HG03432 (cell line): ENCODE results near the gene NNAT.

Source experiments
- ATAC-seq: cut with Tn5 transposase; IDR thresholded peaks from one replicate; pipeline ENCODE4 v1.9.1; 2021; ENCODE audit warnings: mild to moderate bottlenecking, moderate library complexity; ENCODE audit not compliant: unreplicated experiment

The NNAT gene

DNA sequence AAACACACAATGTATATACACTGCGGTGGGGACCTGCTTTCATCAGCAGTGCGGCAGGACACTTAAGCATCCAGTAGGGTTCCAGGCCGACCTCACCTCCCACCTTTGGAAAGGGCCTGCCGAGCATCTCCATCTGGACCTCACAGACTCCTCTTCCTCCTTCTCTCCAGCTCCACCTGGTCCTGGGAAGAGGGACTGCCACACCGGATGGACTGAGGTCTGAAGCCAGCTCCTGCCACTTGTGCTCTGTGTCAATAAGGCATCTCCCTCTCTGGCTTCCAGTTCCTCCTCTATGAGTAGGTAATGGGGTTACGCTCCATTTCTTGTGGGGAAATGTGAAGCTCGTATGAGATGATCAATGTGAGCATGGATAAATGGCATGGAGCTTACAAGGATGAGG is 19.1 kb upstream of the NNAT start:
- no peak for ATAC-seq

DNA sequence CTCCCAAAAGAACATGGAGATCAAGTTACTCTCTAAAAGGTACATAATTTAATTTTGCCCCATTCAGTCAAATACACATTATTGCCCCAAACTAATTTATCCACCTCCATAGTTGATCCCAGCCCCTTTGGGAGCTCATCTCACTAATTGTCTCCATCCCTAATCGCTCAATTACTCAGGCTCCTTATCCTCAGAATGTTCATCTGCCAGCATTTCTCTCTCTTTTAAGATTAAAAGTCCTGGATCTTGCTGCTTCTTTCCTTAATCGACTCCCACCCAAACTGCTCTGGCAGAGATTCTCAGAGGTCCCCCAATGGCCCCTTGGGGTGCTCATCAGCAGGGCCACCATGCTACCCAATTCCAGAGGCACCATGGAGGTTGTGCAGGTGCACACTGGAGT is 18.4 kb upstream of the NNAT start:
- no peak for ATAC-seq

DNA sequence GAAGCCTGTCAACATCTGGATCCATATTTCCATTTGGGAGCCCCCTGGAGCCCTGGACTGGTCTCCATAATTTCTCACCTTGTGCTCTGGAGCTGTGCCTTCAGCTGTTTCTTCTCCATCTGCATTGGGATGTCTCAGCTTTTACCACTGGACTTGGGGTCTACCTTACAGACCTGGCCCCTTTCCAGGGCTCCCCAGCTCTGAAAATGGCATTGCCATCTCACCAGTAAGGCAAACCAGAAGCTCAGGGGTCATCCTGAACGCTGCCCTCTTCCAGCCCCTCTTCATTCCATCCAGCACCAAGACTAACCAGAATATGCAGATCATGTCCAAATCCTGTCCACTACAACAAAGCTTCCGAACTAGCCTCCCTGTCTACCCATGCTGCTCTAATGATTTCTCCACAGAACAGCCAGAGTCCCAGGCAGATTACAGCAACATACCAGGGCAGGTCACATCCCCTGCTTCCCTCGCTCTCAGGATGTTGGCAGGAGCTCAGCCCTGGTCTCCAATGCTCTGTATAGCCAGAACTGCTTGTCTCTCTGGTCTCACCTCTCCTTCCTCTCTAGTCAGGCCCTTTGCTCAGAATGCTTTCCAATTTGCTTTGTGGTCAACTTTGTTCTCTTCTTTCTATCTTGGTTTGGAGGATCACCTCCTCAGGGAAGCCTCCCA is 17.7 kb upstream of the NNAT start:
- no peak for ATAC-seq

DNA sequence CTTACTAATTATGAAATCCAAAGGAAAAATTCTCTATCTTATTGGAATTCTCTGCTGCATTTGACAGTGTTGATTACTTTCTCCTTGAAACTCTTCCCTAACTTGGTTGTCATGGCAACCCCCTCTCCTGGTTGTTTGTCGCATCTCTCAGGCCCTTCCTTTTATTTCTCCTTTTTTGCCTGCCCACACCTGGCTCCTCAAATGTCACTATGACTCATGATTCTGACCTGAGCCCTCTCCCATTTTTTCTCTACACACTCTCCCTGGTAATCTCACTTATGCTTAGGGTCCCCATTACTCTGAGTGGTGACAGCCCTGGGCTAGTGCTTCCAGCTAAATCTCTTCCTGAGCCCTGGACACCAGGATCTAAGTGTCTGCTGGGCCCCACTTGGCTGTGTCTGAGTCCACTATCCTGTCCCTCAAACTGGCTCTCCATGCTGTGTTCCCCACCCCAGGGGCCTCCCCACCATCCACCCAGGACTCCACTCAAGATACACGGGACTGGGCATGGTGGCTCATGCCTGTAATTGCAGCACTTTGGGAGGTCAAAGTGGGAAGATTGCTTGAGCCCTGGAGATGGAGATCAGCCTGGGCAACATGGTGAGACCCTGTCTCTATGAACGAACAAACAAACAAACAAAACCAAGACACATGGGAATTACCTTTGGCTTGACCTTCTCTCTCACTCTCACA is 16.5 kb upstream of the NNAT start:
- ATAC-seq = no peak

DNA sequence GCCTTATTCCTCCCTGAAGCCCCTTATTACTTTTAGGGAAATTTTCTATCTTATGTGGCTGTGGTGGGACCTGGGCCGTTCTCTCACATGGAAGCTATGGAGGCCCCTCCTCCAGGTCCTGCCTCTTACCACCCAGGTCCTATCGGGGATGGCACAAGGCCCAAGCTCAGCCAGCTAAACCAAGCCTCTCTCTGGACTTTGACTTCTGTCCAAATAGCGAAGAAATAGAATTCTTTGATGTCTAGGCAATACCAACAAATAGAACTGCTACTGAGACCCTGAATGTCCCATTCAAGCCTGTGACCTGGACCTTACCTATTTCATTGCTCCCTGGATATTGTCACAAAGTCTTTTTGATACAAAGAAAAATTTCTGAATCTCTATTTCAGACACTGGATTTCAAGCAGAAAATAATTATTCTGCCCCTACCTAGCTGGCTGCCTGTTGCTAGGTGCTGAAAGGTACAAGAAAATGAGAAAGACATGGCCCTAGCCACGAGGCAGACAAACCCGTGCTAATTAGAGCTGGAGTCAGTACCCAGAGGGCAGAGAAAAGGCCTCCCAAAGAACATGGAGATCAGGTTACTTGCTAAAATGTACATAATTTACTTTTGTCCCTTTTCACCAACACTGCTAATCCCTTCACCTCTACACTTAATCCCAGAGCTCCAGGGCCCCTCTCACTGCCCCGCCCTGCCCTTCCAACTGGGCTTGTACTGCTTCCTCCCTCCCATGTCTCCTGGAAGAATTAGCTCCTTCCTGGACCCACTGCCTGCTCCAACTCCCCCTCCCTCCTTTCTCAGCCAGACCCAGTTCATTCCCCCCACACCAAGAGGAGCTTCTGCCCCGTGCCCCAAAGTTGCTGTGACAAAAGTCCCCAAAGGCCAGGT is 15.5 kb upstream of the NNAT start:
- ATAC-seq = no peak

DNA sequence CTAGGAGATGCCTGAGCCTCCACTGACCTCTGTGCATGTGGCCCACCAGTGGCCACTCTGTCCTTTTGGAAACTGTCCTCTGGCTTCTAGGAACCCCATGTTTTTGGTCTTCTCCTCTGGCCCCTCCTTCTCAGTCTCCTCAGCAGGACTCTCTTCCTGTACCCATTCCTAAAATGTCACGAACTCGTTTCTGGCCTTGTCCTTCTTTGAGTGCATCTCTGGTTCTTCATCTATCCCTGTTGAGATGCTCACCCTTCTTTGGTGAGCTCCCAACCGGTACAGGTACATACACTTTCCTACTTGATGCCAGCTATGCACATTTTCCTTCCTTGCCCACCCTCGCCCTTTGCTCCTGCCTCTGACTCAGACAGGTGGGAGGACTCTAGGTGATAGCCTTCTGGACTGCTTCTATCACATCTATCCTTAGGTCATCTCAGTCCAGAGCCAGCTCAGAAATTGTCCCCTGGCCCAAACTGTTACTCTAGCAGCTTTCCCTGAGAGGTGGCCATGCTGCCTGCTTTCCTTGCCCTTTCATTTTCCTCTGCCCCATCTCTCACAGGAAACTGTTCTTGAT is 14.8 kb upstream of the NNAT start:
- ATAC-seq = no peak

DNA sequence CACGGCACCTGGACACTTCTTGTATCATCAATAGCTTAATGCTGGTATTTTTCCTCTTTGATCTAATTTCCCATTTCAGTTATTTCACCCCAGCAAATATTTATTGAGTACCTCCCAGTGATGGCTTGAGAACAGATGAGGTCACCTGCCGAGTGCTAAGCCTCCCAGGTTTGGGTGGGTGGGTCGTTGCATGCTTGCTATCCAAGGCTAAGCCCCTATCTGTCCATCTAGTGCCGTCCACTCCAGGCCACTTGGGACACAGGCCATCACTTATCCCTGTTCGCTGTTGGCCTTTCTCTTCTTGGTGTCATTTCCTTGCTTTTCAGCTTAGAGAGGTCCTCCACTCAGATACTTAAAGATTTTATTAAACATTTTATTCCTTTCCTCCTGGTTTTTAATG is 10.8 kb upstream of the NNAT start:
- ATAC-seq = no peak

DNA sequence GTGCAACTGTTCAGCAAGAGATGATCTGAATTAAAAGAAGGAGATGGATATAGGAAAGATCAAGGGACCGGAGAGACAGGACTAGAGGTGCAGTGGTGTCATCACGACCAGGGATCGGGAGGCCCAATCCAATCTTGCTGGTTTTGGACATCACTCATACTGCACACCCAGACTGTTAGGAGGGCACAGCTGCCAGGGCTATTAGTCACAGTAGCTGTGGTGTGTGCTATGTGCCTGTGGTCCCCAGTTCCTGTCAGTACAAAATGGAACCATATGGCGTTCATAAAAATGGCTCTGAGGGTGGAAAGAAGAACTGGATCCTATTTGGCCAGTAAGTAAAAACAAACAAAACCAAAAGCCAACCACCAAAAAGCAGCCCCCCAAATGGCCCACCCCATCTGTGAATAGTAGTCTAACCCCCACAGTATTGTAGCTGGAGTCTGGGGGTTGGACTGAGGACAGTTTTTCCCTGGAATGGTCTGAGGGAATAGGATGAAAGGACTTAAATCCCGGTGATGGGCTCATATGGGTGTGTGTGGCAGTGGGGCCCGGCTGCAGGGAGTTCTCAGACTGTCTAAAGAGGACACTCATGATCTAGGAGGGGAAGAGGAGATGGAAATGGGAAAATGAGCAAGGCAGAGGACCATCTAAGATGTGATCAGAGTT is 9.3 kb upstream of the NNAT start:
- no peak for ATAC-seq

DNA sequence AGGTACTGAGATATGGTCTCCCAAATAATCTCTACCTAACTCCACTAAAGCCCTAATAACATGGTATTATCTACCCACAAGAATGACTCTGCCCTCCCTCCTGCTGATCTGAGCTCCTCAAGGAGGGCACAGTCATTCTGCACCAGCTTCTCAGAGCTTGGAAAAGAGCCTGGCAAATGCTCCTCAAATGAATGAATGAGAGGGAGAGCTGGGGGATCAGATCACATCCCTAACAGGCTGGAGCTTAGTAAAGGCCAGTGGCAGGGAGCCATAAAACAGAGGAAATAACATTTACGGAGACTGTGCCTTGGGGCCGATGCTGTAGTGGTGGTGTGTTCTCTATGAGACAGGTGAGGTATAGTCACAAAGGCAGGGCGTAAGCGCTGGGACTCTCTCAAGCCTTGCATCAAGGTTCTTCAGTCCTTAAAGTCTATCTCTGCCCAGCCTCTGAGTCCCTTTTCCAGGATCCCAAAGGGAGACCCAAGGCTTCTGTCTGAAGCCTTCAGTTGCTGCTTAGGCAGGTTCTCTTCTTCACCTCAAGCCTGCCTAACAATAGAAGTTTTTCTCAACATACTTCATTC is 7.2 kb upstream of the NNAT start:
- no peak for ATAC-seq

DNA sequence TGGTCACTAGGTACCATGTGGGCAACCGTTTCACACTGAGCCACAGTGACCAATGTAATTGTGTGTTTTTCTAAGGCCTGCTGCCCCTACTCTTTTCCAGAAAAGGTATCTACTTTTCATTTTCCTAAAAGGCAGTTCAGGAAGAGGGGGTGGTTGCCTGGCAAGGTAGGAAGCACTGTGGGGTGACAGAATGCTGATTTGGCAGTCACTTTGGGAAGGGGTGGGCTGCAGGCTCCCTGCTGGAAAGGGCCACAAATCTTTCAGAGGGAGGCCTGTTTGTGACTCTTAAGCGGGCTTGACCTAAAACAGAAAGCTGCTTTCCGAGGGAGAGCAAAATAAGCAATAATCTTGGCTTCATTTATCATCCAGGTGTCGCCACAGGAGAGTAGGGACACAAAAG is 5.2 kb upstream of the NNAT start:
- no peak for ATAC-seq

DNA sequence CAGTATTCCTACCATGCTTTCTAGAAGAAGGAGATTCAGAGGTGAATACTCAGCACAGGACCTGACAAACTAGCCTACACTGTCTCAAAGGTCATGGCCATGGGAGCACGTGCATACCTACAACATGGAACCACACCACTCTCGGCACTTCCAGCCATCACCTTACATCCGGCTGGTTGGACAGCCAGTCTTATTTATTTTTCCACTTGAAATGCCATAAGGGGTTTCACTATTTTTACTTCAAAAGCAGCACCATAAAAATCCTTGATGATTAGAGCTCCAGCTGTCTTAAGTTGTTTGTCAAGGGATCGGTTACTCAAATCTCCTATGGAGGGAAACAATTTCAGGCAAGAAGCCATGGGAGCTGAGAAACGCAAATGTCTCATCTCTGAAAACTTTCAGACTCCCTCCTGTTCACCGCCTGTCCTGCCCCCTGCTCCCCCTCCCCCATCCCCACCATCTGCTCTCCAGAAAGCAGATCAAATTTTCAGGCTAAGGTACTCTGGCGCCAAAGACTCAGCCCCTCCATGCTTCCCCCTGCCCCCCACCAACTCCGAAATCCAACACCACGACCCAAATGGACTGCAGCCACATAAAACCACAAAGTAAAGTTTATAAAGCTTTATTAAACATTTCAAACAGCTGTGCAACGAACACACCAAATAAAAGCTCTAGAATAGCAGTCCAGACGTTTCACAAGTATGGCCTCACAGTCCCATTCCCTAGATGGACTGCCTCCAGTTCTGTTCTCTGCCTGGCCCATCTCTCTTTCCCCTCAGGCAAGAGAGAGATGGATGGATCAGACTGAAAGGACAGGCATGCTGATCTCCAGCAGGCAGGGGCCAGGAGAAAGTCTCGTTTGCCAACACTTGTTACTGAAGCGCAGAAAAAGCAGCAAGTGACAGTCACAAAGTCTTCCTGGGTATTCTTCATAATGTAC is 4.0 kb upstream of the NNAT start:
- no peak for ATAC-seq

DNA sequence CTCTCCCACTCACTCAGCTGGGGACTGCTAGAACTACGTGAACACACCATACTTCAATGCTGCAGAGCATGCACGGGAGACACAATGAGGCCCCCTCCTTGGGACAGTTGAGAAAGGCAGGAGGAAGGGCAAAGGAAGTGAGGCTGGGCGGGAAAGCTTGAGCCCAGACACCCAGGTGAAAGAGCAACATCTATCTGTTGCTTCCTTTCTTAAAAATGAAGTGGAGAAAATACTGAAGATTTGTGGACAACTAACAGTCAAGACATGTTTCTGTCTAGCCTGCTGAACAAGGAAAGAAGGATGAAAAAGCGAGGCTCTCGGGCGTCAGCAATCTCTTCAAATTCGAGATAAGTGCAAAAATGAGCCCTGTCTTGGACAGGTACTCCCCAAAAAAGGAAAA is 3.0 kb upstream of the NNAT start:
- no peak for ATAC-seq

DNA sequence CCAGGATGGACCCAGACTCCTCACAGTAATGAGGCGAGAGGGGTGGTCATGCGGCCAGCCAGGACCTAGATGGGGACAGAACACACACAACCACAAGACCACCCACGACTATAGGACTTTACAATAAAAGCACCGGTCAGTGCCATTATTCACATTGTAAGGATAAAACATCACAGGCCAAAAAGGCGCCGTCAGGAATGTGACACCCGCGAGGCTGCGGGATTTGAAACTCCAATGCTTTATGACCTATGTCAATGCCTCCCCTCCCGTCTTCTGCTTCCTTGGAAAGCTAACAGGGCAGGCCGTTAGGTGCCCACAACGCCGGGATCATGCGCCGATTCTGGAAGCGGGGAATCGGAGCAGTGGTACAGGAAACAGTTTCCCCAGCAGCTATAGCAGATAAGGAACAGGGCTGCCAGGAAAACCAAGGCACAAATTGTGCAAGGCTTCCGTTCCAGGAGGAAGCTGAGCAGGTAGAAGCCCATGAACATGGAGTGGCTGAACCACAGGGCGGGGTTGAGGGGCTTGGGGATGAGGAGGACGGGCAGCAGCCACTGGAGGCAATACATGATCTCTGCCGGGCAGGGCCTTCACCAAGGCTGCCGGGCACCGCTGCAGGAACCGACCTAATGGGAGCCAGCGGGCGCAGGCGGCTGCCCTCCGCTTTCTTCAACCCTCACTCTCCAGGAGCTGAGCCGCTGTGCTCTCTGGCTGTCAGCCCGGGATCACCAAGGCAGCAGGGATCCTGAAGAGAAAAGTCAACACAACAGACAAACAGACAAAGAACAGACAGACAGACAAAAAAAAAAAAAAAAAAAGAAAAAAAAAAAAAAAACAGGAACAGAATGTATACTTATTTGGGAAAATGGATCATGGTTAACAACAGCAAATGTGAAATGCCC is 2.2 kb upstream of the NNAT start:
- no peak for ATAC-seq

DNA sequence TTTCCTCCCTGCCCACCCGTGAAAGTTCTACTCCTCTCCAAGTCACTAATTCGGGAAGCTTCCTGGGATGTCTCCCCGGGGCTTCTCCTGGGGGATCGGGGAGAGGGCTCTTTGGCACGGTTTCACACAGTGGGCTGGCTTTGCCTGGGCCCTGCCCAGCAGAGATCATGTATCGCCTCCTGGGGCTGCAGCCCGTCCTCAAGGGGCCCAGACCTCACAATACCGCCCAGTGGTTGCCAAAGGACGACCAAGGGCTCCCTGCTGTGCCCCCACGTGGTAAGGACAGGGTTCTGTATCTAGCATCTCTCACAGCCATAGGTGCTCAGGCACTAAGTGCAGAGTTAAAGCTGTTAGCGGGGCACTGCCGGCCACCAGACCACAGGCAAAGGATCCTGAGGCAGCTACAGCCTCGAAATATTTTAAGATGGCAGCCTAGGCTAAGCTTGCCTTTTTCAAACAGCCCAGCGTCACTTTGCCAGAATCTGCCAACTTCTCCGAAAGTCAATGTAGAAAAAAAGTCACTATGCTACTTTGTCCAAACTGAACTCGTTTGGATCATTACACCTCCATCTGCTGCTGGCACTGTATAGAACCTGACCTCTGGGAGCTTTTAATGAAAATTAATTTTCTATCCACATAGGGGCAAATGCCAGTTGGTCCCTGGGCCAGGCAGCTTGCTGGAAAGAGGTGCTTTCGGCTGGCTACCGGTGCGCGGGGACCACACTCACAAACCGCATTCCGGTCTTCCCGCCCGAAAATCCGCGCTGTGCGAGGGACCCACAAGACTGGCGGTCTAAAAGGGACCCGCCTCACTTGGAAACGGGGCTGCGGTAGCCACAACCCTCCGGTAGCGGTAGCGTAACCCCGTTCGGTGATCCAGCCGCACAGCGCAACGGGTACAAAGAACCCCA is 1.3 kb upstream of the NNAT start:
- no peak for ATAC-seq

DNA sequence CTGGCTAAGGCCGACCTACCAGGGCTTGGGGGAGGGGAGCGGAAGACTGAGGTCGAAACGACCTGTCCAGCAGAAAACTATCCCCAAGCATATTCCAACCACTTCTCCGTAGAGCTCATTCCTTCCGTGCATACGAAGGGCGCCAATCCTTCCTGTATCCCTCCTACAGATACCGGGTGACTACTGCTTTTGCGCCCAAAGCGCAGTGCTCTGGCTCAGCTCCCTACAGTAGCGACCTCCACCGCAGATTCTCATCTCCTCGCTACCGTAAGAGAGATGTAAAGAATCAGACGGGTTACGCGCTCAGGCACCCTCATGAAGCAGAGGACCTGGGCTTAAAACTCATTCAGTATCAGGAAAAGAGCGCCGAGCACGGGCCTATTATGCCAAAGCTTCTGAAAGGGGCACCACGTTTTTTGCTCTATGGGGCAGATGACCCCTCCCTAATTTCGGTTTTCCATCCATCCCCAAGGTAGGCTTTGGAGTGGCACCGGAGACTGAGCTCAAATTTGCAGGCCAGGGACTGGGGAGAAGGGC is 563 bp upstream of the NNAT start:
- ATAC-seq = no peak

DNA sequence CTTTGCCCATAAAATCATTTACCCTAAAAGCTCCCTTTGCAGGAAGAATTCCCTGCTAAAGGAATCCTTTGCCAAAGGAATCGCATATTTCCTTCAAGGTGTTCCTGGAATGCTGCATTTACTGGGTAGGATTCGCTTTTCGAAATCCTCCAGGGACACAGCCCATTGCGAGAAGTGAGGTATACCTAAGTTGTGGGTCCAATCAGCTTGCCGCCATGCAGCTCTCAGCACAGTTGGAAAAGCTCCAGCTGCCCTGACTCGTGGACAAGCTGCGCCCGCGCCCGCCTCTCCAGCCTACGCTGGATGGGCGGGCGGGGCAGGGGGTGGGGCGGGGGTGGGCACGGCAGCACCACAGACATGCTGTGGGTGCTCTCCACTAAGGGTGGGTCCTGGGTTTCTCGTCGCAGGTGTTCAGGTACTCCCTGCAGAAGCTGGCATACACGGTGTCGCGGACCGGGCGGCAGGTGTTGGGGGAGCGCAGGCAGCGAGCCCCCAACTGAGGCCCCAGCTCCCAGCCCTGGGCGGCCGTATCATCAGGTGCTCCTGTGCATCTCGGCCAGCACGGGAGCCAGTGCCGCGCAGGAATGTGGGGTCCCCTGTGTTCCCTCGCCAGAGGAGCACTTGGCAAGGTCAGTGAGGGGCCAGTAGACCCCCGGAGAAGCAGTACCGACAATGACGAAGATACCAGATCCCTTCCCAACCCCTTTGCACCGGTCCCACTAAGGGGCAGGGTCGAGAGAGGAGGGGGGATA is 1.4 kb downstream of the NNAT start:
- ATAC-seq = no peak

DNA sequence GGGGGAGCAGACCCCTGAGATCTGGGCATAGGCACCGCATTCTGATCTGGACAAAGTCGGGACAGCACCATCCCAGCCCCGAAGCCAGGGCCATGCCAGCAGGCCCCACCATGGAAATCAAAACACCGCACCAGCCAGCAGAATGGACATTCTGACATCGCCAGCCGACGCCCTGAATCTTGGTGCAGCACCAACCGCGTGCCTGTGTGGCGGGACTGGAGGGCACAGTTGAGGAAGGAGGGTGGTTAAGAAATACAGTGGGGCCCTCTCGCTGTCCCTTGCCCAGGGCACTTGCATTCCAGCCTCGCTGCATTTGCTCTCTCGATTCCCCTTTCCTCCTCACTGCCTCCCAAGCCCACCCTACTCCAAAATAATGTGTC is 2.0 kb downstream of the NNAT start:
- ATAC-seq = no peak
